GM18508 (cell line): Measurements from ENCODE around the gene SAMD11.

ENCODE experiments used
- ATAC-seq: cut with Tn5 transposase; IDR thresholded peaks from one replicate; pipeline ENCODE4 v1.9.1; 2021; ENCODE audit warnings: moderate number of reproducible peaks; ENCODE audit not compliant: insufficient read depth, unreplicated experiment

The SAMD11 gene

GRCh38 chr1:958823-959730 is 35.4 kb downstream of the SAMD11 start, which contains the start of gene NOC2L:
TSS of gene NOC2L (minus strand) at chr1:959256. CDS start at chr1:959240, 16 bp downstream.
- ATAC-seq, result peak; percentile 43

DNA sequence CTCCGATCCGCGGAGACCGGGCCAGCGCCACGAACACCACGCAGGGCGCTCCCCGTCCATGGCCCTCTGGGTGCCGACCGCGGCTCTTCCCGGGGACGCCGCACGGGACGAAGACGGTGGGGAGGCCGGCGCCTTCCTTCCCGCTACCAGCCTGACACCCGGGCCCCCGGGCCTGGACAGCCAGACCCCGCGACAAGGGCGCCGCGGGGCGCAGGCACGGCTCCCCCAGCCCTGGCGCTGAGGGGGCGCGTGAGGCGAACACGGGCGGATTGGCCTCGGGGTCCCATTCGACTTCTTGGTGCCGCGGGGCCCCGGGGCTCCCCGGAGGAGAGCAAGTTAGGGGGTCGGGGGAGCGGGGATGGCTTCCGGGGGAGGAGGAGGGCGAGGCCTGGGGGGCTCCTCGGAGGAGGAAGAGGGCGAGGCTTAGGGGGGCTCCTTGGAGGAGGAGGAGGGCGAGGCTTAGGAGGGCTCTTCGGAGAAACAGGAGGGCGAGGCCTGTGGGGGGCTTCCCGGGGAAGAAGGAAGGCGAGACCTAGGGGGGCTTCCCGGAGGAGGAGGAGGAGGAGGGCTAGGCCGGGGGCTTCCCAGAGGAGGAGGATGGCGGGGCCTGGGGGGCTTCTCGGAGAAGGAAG is 36.1 kb downstream of the SAMD11 start:
- ATAC-seq, result no peak

- no peak for ATAC-seq
Observed at GRCh38 chr1:960363-961131, 36.8 kb downstream of the SAMD11 start, which contains the start of gene KLHL17. TSS of gene KLHL17 (plus strand) at chr1:960584. CDS start at chr1:960694, 110 bp downstream.

DNA sequence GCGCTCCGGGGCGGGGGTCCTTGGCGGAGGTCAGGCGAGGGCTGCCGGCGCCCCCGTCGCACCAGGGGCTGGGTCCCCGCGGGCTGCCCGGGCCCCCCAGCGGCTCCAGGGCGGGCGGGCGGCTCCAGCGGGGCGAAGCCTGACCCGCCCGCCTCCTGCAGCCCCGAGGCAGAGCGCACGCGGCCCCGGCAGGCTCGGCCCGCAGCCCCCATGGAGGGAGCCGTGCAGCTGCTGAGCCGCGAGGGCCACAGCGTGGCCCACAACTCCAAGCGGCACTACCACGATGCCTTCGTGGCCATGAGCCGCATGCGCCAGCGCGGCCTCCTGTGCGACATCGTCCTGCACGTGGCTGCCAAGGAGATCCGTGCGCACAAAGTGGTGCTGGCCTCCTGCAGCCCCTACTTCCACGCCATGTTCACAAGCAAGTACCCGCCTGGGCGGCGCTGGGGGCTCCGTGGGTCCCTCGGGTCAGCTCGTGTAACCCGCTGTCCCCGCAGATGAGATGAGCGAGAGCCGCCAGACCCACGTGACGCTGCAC is 37.5 kb downstream of the SAMD11 start:
- ATAC-seq, result no peak

- ATAC-seq, result no peak
Observed at GRCh38 chr1:962381-963300, 38.9 kb downstream of the SAMD11 start.

- ATAC-seq, result no peak
Observed at GRCh38 chr1:963301-963651, 39.6 kb downstream of the SAMD11 start.

DNA sequence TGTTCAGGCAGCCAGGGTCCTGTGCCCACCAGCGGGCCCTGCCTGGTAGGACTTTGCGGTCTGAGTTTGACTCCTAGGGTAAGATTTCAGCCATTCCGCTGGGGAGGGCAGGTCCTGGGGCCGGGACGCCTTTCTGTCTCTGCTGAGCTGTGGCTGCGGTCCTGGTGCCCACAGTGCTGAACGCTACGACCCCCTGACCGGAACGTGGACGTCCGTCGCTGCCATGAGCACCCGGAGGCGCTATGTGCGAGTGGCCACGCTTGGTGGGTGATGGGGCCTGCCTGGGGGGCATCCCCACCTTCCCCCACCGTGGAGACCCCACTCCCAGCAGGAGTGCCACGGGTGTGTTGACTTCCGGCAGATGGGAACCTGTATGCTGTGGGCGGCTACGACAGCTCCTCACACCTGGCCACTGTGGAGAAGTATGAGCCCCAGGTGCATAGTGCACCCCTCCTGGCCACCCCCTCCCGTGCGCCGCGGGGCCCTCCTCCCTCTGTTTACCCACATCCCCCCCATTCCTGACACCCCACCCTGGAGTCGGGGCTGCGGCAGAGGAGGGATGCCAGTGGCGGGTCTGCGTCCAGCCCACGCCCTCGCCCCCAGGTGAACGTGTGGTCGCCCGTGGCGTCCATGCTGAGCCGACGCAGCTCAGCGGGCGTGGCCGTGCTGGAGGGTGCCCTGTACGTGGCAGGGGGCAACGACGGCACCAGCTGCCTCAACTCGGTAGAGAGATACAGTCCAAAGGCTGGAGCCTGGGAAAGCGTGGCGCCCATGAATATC is 40.2 kb downstream of the SAMD11 start:
- no peak for ATAC-seq

- no peak for ATAC-seq
Observed at GRCh38 chr1:964691-965525, 41.2 kb downstream of the SAMD11 start.

GRCh38 chr1:965526-966134 is 41.9 kb downstream of the SAMD11 start:
- ATAC-seq, result no peak

DNA sequence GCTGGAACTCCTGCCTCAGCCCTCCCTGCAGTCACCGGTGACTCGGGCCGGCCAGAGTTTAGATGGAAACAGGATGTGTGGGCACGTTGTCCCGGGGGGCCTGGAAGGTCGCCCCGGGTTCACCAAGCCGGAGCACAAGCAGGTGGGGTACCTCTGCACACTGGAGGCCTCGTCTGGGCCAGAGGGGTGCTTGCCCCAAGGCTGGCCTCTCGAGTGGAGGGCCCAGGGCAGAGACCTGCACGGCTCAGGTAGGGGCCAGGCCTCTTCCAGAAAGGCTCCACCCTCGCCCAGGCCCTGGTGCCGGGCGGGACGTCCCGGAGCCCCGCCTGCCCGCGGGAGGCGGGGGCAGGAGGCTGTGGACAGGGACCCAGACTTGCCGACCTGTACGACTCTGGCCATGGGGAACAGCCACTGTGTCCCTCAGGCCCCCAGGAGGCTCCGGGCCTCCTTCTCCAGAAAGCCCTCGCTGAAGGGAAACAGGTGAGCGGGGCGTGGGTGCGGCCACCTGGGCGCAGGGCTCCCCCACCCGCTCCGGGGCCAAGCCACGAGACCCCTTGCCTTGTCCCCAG is 42.5 kb downstream of the SAMD11 start, which contains the start of gene PLEKHN1:
Gene PLEKHN1 (plus strand): TSS at position 348 of the 569 bp plus-strand sequence. CDS start 50 bp downstream, at position 398.
- no peak for ATAC-seq

DNA sequence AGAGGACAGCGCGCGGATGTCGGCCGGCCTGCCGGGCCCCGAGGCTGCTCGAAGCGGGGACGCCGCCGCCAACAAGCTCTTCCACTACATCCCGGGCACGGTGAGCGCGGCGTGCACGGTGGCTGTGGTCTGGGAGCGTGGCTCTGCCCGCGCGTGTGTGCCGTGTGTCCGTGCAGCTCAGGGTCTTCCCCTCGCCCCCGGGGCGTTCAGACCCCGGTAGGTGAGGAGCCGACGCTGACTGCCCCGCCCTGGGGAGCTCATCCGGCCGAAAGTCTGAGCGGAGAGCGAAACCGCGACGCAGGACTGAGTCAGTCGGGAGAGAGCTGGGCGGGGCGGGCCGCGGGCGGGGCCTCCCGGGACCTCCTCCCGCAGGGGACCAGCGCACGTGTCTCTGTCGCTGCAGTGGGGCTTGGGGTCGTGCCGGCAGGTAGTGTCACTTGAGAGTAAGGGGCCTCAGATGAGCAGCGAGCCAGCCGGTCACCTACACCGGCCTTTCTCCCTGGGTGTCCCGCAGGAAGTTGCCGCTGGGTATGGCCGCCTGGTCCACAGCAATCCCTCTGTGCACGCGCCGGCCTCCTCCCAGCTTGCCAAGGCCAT is 43.1 kb downstream of the SAMD11 start:
- ATAC-seq, result no peak

DNA sequence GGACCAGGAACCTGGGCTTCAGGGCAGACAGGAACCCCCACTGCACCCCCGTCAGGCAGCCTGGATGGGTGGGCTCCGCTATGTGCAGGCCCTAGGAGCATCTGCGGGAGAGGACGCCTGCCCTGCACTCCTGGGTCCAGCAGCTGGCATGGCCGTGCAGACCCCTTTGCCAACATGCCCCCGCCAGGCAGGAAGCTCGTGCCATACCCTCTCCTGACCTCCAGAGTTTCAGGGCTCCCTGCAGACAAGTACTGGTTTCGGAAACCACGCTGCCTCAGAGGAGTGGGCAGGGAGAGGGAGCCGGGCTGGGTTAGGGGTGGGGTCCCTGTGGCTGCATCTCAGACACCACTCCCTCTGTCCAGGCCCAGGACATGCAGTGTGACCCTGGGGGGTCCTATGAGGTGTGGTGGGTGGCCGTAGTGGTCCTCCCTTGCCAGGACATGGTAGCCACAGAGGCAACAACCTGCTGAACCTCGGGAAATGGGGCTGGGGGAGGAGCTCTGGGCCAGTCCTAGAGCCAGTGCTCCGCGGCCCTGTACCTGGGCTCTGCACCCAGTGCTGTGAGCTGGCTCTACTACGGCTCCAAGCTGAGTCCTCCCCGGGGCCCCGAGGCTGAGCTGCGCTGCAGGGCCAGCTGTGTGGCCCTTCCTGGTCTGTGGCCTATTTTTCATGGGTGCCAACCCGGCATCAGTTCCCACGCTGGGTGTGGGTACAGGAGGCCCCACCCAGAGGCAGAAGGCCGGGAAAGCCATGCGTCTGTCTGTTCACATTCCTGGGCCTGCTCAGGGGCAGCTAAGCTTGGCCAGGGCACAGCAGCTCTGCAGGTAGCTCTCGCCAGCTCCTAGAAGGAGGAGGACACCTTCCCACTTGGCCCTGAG is 44.0 kb downstream of the SAMD11 start:
- no peak for ATAC-seq

DNA sequence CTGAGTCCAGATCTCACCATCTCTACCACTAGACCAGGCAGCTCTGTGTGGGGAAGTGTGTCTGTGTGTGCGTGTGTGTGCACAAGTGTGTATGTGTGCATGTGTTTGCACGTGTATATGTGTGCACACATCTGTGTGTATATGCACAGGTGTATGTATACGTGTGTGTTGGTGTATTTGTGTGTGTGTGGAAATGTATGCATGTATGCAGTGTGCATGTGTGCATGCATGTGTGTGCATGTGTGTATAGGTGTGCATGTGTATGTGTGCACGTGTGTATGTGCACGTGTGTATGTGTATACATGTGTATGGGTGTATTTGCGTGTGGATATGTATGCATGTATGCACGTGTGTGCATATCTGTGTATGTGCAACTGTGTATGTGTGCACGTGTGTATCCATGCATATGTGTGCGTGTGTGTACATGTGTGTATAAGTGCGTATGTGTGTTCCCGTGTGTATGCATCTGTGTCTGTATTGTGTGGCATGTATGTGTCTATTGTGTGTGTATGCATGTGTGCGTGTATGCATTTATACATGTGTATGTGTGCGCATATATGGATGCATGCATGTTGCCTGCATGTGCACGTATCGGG is 45.6 kb downstream of the SAMD11 start:
- no peak for ATAC-seq

GRCh38 chr1:970242-970972 is 46.7 kb downstream of the SAMD11 start:
- no peak for ATAC-seq
